Tibial nerve (tissue), 4 donors: ENCODE results near the gene ZKSCAN4.

Experiments
- CTCF ChIP-seq, 5 experiments: fragments of 200-600 bp in 3 of 5; fragments of 450-650 bp in 2 of 5; sonication (generic) in 3 of 5; IDR thresholded peaks; one replicate each; pipeline ENCODE4 v1.5.1; 2016 to 2019; ENCODE audit warnings: antibody characterized with exemption in 5 of 5, mild to moderate bottlenecking in 3 of 5, moderate library complexity in 2 of 5
- EP300 ChIP-seq, 2 donors: sonication (generic); formaldehyde crosslinking; IDR thresholded peaks; one replicate each; pipeline ENCODE4 v1.6.1; 2017; ENCODE audit warnings: antibody characterized with exemption in 2 of 2, mild to moderate bottlenecking in 1 of 2
- POLR2A ChIP-seq, 2 donors: fragments of 450-650 bp; IDR thresholded peaks; one replicate each; pipeline ENCODE4 v1.6.1; 2017; ENCODE audit warnings: antibody characterized with exemption in 2 of 2, mild to moderate bottlenecking in 2 of 2, moderate library complexity in 2 of 2

- TF ChIP-seq POLR2A (IDR thresholded peaks at IDR 0.05) (no peak), CTCF (IDR thresholded peaks at IDR 0.05) (no peak), EP300 (IDR thresholded peaks at IDR 0.05) (no peak)
Measured at GRCh38 chr6:28218312-28219248, 33.5 kb downstream of the ZKSCAN4 start.
